ENCODE data around the gene WBP4. TPM values are rescaled to one million over a fixed set of nuclear protein-coding genes. Genes with fewer than 3 reads are reported as not detected.
"Not testable (repeated sequence)": the region's sequence is repeated elsewhere in the genome, so short reads cannot be mapped to it uniquely, and the experiment has no call there.

The WBP4 gene
- polyA plus RNA-seq, 2 donors: 7.8 to 9.5 TPM

DNA sequence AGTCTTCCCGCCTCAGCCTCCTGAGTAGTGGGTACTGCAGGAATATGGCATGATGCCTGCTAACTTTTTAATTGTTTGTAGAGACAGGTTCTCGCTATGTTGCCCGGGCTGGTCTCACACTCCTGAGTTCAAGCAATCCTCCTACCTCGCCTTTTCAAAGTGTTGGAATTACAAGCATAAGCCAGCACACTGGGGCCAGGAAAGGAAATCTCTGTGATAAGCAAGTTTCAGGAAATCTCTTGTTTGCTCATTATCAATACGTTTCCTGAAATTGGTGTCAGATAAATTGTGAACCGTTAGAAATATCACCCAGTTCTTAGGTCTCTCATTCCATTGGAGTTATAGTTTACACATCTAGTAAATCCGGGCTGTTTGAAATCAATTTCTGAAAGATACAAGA lies 14.2 kb downstream of the WBP4 start:
- Histone ChIP-seq H3K27me3 (ENCODE audit: control insufficient read depth in 1 of 2, insufficient read depth in 2 of 2, low read length in 2 of 2) (no peaks in the 10 kb centered on the region), H3K9me3 (ENCODE audit: control insufficient read depth in 2 of 2, insufficient read depth in 1 of 2, low read depth in 1 of 2, low read length in 1 of 2) (no peaks in the 10 kb centered on the region), H3K4me3 (ENCODE audit: low read depth in 1 of 2, low read length in 2 of 2) (no peak overlapping the region), H3K27ac (ENCODE audit: low read depth in 2 of 2, low read length in 1 of 2) (no peak overlapping the region), H3K36me3 (ENCODE audit: control insufficient read depth in 2 of 2, insufficient read depth in 2 of 2, low read length in 1 of 2) (peaks cover 3 to 8% of the 10 kb centered on the region in 2 donors), H3K4me1 (ENCODE audit: control insufficient read depth in 2 of 2, insufficient read depth in 2 of 2, low read length in 1 of 2) (no peaks in the 10 kb centered on the region)
- 87 to 90% methylated on average over 7 of the region's 7 CpGs for WGBS, 2 donors

DNA sequence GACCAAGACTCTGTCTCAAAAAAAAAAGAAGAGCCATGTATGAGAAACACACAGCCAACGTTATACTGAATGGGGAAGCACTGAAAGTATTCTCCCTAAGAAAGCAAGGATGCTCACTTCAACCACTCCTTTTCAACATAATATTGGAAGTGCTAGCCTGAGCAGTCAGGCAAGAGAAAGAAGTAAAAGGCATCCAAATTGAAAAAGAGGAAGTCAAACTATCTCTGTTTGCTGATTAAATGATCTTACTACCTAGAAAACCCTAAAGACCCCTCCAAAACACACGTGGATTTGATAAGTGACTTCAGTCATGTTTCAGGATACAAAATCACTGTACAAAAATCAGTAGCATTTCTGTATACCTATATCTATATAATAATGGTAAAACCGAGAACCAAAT lies 16.2 kb downstream of the WBP4 start:
- WGBS, 2 donors: 89 to 91% methylated on average over 3 of the region's 3 CpGs
- Histone ChIP-seq H3K4me3 (ENCODE audit: low read depth in 1 of 2, low read length in 2 of 2) (no peak overlapping the region), H3K36me3 (ENCODE audit: control insufficient read depth in 2 of 2, insufficient read depth in 2 of 2, low read length in 1 of 2) (peaks cover 3% of the 10 kb centered on the region in 2 donors), H3K27ac (ENCODE audit: low read depth in 2 of 2, low read length in 1 of 2) (no peak overlapping the region), H3K27me3 (ENCODE audit: control insufficient read depth in 1 of 2, insufficient read depth in 2 of 2, low read length in 2 of 2) (no peaks in the 10 kb centered on the region), H3K9me3 (ENCODE audit: control insufficient read depth in 2 of 2, insufficient read depth in 1 of 2, low read depth in 1 of 2, low read length in 1 of 2) (no peaks in the 10 kb centered on the region), H3K4me1 (ENCODE audit: control insufficient read depth in 2 of 2, insufficient read depth in 2 of 2, low read length in 1 of 2) (no peaks in the 10 kb centered on the region)

DNA sequence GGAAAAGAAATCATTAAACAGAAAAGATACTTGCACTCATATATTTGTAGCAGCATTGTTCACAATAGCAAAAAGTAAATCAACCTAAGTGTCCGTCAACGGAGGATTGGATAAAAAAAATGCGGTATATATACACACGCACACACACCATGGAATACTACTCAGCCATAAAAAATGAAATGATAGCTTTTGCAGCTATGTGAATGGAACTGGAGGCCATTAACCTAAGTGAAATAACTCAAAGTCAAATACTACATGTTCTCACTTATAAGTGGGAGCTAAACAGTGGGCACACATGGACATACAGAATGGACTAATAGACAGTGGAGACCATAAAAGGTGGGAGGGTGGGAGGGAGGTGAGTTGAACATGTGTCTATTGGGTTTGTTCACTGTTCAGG lies 18.4 kb downstream of the WBP4 start:
- H3K9me3 ChIP-seq (ENCODE audit: control insufficient read depth in 2 of 2, insufficient read depth in 1 of 2, low read depth in 1 of 2, low read length in 1 of 2): no peaks in the 10 kb centered on the region
- H3K27ac ChIP-seq (ENCODE audit: low read depth in 2 of 2, low read length in 1 of 2): no peak overlapping the region
- H3K36me3 ChIP-seq (ENCODE audit: control insufficient read depth in 2 of 2, insufficient read depth in 2 of 2, low read length in 1 of 2): peaks cover 2 to 5% of the 10 kb centered on the region in 2 donors
- no peak overlapping the region for H3K4me3 ChIP-seq (ENCODE audit: low read depth in 1 of 2, low read length in 2 of 2)
- no peaks in the 10 kb centered on the region for H3K4me1 ChIP-seq (ENCODE audit: control insufficient read depth in 2 of 2, insufficient read depth in 2 of 2, low read length in 1 of 2)
- 97% methylated on average over 4 of the region's 4 CpGs for WGBS, 2 donors
- H3K27me3 ChIP-seq (ENCODE audit: control insufficient read depth in 1 of 2, insufficient read depth in 2 of 2, low read length in 2 of 2): no peaks in the 10 kb centered on the region

DNA sequence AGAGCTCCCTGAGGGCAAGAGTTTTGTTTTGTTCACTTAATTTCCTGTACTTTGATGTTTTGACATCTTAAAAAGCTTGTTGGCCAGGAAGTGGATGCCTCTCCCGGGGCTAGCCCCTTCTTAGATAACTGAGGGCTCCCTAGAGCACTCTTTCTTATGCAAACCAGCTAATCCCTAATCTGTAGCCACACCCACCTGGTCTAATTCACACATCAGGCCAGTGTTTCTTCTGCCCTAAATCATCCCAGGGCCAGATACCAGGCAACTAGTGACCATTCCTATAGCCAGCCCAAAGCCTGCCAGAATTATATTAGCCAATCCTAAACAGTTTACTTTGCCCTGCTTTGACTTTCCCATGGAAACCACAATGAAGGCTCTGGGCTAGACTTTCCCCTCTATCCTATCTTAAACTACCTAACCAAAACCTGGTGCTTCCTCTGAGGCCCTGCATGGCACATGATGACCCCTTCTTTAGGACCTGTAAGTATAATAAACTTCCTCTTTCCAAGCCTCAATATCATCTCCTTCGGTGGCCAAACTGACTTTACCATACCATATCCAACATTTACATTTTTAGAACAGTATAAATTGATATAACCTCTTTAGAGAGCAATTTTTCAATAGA lies 24.8 kb downstream of the WBP4 start:
- Histone ChIP-seq H3K4me1 (ENCODE audit: control insufficient read depth in 2 of 2, insufficient read depth in 2 of 2, low read length in 1 of 2) (no peaks in the 10 kb centered on the region), H3K27ac (ENCODE audit: low read depth in 2 of 2, low read length in 1 of 2) (no peak overlapping the region), H3K27me3 (ENCODE audit: control insufficient read depth in 1 of 2, insufficient read depth in 2 of 2, low read length in 2 of 2) (no peaks in the 10 kb centered on the region), H3K9me3 (ENCODE audit: control insufficient read depth in 2 of 2, insufficient read depth in 1 of 2, low read depth in 1 of 2, low read length in 1 of 2) (no peaks in the 10 kb centered on the region), H3K4me3 (ENCODE audit: low read depth in 1 of 2, low read length in 2 of 2) (no peak overlapping the region), H3K36me3 (ENCODE audit: control insufficient read depth in 2 of 2, insufficient read depth in 2 of 2, low read length in 1 of 2) (peaks cover 3 to 4% of the 10 kb centered on the region in 2 donors)
- 49 to 67% methylated on average over 2 of the region's 2 CpGs for WGBS, 2 donors

DNA sequence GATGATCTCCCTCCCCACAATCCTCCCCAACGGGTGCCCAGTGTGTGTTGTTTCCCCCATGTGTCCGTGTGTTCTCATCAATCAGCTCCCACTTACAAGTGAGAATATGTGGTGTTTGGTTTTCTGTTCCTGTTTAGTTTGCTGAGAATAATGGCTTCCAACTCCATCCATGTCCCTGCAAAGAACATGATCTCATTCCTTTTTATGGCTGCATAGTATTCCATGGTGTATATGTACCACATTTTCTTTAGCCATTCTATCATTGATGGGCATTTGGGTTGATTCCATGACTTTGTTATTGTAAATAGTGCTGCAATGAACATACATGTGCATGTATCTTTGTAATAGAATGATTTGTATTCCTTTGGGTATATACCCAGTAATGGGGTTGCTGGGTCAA lies 34.4 kb downstream of the WBP4 start:
- H3K27ac ChIP-seq (ENCODE audit: low read depth in 2 of 2, low read length in 1 of 2); H3K27me3 ChIP-seq (ENCODE audit: control insufficient read depth in 1 of 2, insufficient read depth in 2 of 2, low read length in 2 of 2); H3K36me3 ChIP-seq (ENCODE audit: control insufficient read depth in 2 of 2, insufficient read depth in 2 of 2, low read length in 1 of 2); H3K4me1 ChIP-seq (ENCODE audit: control insufficient read depth in 2 of 2, insufficient read depth in 2 of 2, low read length in 1 of 2); H3K9me3 ChIP-seq (ENCODE audit: control insufficient read depth in 2 of 2, insufficient read depth in 1 of 2, low read depth in 1 of 2, low read length in 1 of 2); H3K4me3 ChIP-seq (ENCODE audit: low read depth in 1 of 2, low read length in 2 of 2): not testable (repeated sequence)
- WGBS, 2 donors: 92 to 97% methylated on average over 2 of the region's 2 CpGs

DNA sequence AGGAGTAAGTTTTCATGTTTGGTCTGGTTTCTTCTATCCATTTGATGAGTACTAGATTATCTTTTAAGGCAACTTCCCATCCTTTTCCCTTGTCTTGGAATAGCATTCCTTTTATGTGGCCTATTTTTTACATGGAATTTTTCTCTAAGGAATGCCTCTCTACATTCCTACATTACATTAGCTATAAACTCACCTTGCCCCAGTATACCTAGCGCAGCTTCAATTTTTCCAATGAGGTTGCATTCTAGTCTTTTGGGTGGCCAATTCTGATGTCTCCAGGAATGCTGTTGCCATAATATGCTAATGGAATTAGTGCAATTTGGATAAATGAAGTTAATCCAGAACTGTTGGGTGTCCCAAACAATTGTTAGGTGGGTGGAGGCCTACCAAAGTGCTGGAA lies 37.5 kb downstream of the WBP4 start:
- WGBS, 2 donors: 97 to 99% methylated on average over 1 of the region's 1 CpG

DNA sequence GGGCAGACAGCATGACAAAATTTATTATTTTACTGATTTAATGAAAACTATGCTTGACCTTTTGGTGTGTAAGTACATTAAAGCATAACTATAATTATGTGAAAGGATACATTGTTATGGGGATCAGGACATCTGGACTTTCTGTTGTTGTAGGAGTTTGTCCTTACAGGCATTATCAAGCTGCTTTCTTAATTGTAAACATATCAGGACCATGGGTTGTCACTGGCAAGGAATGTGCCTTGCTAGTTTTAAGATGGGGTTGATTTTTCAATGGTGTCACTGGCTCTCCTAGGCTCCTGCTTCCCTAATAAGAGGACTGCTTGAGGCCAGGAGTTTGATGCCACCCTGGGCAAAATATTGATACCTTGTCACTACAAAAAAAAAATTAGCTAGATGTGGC lies 38.7 kb downstream of the WBP4 start:
- Histone ChIP-seq H3K9me3 (ENCODE audit: control insufficient read depth in 2 of 2, insufficient read depth in 1 of 2, low read depth in 1 of 2, low read length in 1 of 2) (no peaks in the 10 kb centered on the region), H3K27ac (ENCODE audit: low read depth in 2 of 2, low read length in 1 of 2) (no peak overlapping the region), H3K36me3 (ENCODE audit: control insufficient read depth in 2 of 2, insufficient read depth in 2 of 2, low read length in 1 of 2) (no peaks in the 10 kb centered on the region), H3K4me3 (ENCODE audit: low read depth in 1 of 2, low read length in 2 of 2) (no peak overlapping the region), H3K27me3 (ENCODE audit: control insufficient read depth in 1 of 2, insufficient read depth in 2 of 2, low read length in 2 of 2) (no peaks in the 10 kb centered on the region), H3K4me1 (ENCODE audit: control insufficient read depth in 2 of 2, insufficient read depth in 2 of 2, low read length in 1 of 2) (no peaks in the 10 kb centered on the region)

More for the DNA sequence above, 37.5 kb downstream of the WBP4 start:
- H3K36me3 ChIP-seq (ENCODE audit: control insufficient read depth in 2 of 2, insufficient read depth in 2 of 2, low read length in 1 of 2): no peaks in the 10 kb centered on the region
- H3K9me3 ChIP-seq (ENCODE audit: control insufficient read depth in 2 of 2, insufficient read depth in 1 of 2, low read depth in 1 of 2, low read length in 1 of 2): no peaks in the 10 kb centered on the region
- H3K4me3 ChIP-seq (ENCODE audit: low read depth in 1 of 2, low read length in 2 of 2): no peak overlapping the region
- no peaks in the 10 kb centered on the region for H3K27me3 ChIP-seq (ENCODE audit: control insufficient read depth in 1 of 2, insufficient read depth in 2 of 2, low read length in 2 of 2)
- H3K4me1 ChIP-seq (ENCODE audit: control insufficient read depth in 2 of 2, insufficient read depth in 2 of 2, low read length in 1 of 2): no peaks in the 10 kb centered on the region
- H3K27ac ChIP-seq (ENCODE audit: low read depth in 2 of 2, low read length in 1 of 2): no peak overlapping the region

DNA sequence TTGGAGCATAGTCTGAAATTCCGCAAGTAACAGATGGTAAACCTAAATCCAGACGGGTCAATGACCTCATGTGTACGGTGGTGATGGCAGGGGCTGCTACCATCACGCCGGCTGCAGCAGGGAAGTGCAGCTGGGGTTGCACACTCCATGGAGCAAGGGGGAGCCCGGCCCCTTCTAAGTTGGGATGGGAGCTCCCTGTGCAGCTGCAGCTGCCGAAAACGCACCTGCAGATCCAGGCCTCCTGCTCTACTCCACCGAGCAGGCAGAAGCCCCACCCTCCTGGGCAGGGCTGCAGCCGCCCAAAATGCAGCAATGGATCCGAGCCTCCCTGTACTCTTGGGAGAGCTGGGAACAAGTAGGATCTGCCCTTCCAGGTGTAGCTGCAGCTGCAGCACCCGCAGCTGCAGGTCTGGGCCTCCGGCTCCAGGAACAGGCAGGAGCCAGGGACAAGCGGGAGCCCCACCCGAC lies 45.8 kb downstream of the WBP4 start:
- no peaks in the 10 kb centered on the region for H3K27me3 ChIP-seq (ENCODE audit: control insufficient read depth in 1 of 2, insufficient read depth in 2 of 2, low read length in 2 of 2)
- H3K4me3 ChIP-seq (ENCODE audit: low read depth in 1 of 2, low read length in 2 of 2): no peak overlapping the region
- H3K4me1 ChIP-seq (ENCODE audit: control insufficient read depth in 2 of 2, insufficient read depth in 2 of 2, low read length in 1 of 2): no peaks in the 10 kb centered on the region
- H3K9me3 ChIP-seq (ENCODE audit: control insufficient read depth in 2 of 2, insufficient read depth in 1 of 2, low read depth in 1 of 2, low read length in 1 of 2): no peaks in the 10 kb centered on the region
- no peaks in the 10 kb centered on the region for H3K36me3 ChIP-seq (ENCODE audit: control insufficient read depth in 2 of 2, insufficient read depth in 2 of 2, low read length in 1 of 2)
- 87% methylated on average over 15 of the region's 15 CpGs for WGBS, 2 donors
- H3K27ac ChIP-seq (ENCODE audit: low read depth in 2 of 2, low read length in 1 of 2): no peak overlapping the region

DNA sequence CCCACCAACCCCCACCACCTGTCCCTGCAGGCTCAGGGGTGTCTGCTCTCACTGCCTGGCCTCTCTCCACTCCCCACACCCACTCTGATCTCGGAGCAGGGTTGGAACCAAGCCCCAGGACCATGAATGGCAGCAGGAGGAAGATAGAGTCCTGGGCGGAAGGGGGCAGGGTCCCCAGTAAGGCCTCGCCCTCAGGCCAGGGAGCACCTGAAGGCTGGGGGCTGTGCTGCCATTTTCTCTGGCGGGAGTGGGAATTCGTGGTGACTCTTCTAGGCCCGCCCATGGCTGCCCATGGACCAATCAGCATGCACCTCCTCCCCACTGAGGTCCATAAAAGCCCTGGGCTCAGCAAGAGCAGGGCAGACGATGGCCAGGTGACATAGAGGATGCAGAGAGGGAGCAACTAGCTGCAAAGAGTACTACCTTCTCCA lies 46.3 kb downstream of the WBP4 start:
- WGBS, 2 donors: 89 to 94% methylated on average over 7 of the region's 7 CpGs
- Histone ChIP-seq H3K36me3 (ENCODE audit: control insufficient read depth in 2 of 2, insufficient read depth in 2 of 2, low read length in 1 of 2) (no peaks in the 10 kb centered on the region), H3K27me3 (ENCODE audit: control insufficient read depth in 1 of 2, insufficient read depth in 2 of 2, low read length in 2 of 2) (no peaks in the 10 kb centered on the region)

DNA sequence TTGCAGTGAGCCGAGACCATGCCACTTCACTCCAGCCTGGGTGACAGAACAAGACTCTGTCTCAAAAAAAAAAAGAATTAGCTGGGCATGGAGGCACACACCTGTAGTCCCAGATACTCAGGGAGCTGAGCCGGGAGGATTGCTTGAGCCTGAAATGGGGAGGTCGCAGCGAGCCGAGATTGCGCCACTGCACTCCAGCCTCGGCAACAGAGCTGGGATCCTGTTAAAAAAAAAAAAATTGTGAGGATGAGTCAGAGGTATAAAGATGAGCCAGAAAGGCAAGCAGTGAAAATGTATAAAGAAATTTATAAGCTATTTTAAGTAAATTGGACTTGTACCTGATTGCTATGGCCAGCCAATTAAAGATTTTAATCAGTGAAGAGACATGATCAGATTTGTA lies 50.1 kb downstream of the WBP4 start:
- H3K4me1 ChIP-seq (ENCODE audit: control insufficient read depth in 2 of 2, insufficient read depth in 2 of 2, low read length in 1 of 2): no peaks in the 10 kb centered on the region
- H3K4me3 ChIP-seq (ENCODE audit: low read depth in 1 of 2, low read length in 2 of 2): no peak overlapping the region

More for the DNA sequence above, 46.3 kb downstream of the WBP4 start:
- Histone ChIP-seq H3K4me1 (ENCODE audit: control insufficient read depth in 2 of 2, insufficient read depth in 2 of 2, low read length in 1 of 2) (no peaks in the 10 kb centered on the region), H3K9me3 (ENCODE audit: control insufficient read depth in 2 of 2, insufficient read depth in 1 of 2, low read depth in 1 of 2, low read length in 1 of 2) (no peaks in the 10 kb centered on the region), H3K4me3 (ENCODE audit: low read depth in 1 of 2, low read length in 2 of 2) (no peak overlapping the region), H3K27ac (ENCODE audit: low read depth in 2 of 2, low read length in 1 of 2) (no peak overlapping the region)

More for the DNA sequence above, 50.1 kb downstream of the WBP4 start:
- no peaks in the 10 kb centered on the region for H3K9me3 ChIP-seq (ENCODE audit: control insufficient read depth in 2 of 2, insufficient read depth in 1 of 2, low read depth in 1 of 2, low read length in 1 of 2)
- no peaks in the 10 kb centered on the region for H3K36me3 ChIP-seq (ENCODE audit: control insufficient read depth in 2 of 2, insufficient read depth in 2 of 2, low read length in 1 of 2)
- no peaks in the 10 kb centered on the region for H3K27me3 ChIP-seq (ENCODE audit: control insufficient read depth in 1 of 2, insufficient read depth in 2 of 2, low read length in 2 of 2)
- no peak overlapping the region for H3K27ac ChIP-seq (ENCODE audit: low read depth in 2 of 2, low read length in 1 of 2)
- whole genome bisulfite sequencing, 2 donors: 82 to 89% methylated on average over 7 of the region's 7 CpGs

Data from esophagus (tissue), 2 donors.